IMR-90 (cell line): ENCODE data around the gene RETREG1. TPM values are rescaled to one million over a fixed set of nuclear protein-coding genes. Genes with fewer than 3 reads are reported as not detected.

Source experiments
- ATAC-seq: fragments of 200-7000 bp; cut with Tn5 transposase; 2 replicates; pipeline ENCODE4 v1.9.1; 2020; ENCODE audit warnings: low read depth, mild to moderate bottlenecking, moderate library complexity
- BruUV-seq: library from RNA; stranded (reverse); fragments of 400-500 nt; replicated peaks from 2 replicates; lab custom pipeline; 2021; lab: Mats Ljungman, UMichigan
- CTCF ChIA-PET: fragments of 300-600 bp; formaldehyde crosslinking; extraction: SDS; loops from one replicate; lab custom pipeline; 2021; ENCODE audit warnings: antibody characterized with exemption; lab: Yijun Ruan, JAX
- POLR2A ChIA-PET: fragments of 300-600 bp; sonication (Branson Sonifier 250); formaldehyde crosslinking; loops from one replicate; lab custom pipeline; 2022; ENCODE audit warnings: antibody characterized with exemption; ENCODE audit not compliant: unreplicated experiment; lab: Charles Lee
- DNase-seq: peaks from one replicate; pipeline ENCODE4 v3.0.0; 2013
- H2AFZ ChIP-seq: replicated peaks from 2 replicates; pipeline ENCODE3; 2013; ENCODE audit warnings: low read length, mild to moderate bottlenecking; ENCODE audit not compliant: poor library complexity
- H2AK5ac ChIP-seq: 2 replicates; pipeline ENCODE4 v1.6.1; 2013; ENCODE audit warnings: low read depth, low read length, inconsistent platforms
- H2AK9ac ChIP-seq: replicated peaks from 2 replicates; pipeline ENCODE3; 2013; ENCODE audit warnings: mild to moderate bottlenecking, low read depth, low read length, moderate library complexity; ENCODE audit not compliant: poor library complexity
- H2BK120ac ChIP-seq: 2 replicates; pipeline ENCODE4 v1.6.1; 2013; ENCODE audit warnings: low read depth, low read length, inconsistent platforms
- H2BK15ac ChIP-seq: 3 replicates; pipeline ENCODE4 v1.6.1; 2013; ENCODE audit warnings: low read depth, low read length, inconsistent platforms
- H2BK20ac ChIP-seq: 2 replicates; pipeline ENCODE4 v1.6.1; 2013; ENCODE audit warnings: low read depth, mild to moderate bottlenecking, inconsistent platforms, low read length, moderate library complexity
- H2BK5ac ChIP-seq: 2 replicates; pipeline ENCODE4 v1.6.1; 2013; ENCODE audit warnings: mild to moderate bottlenecking, low read depth, low read length, inconsistent platforms; ENCODE audit not compliant: poor library complexity, severe bottlenecking
- H3K14ac ChIP-seq: replicated peaks from 2 replicates; pipeline ENCODE4 v1.6.1; 2013; ENCODE audit warnings: low read depth, low read length, inconsistent platforms
- H3K18ac ChIP-seq: 2 replicates; pipeline ENCODE4 v1.6.1; 2013; ENCODE audit warnings: low read depth, low read length, control low read depth
- H3K23ac ChIP-seq: 2 replicates; pipeline ENCODE4 v1.6.1; 2013; ENCODE audit warnings: low read depth, low read length, inconsistent platforms
- H3K27ac ChIP-seq: 2 replicates; pipeline ENCODE4 v1.5.1; 2013; ENCODE audit warnings: mild to moderate bottlenecking, control low read depth, low read length; ENCODE audit not compliant: insufficient read depth
- H3K27me3 ChIP-seq: 2 replicates; pipeline ENCODE4 v1.6.1; 2013; ENCODE audit warnings: low read length; ENCODE audit not compliant: control insufficient read depth, insufficient read depth
- H3K36me3 ChIP-seq: 2 replicates; pipeline ENCODE4 v1.6.1; 2013; ENCODE audit warnings: low read length, mixed read lengths; ENCODE audit not compliant: control insufficient read depth, insufficient read depth
- H3K4ac ChIP-seq: 2 replicates; pipeline ENCODE4 v1.6.1; 2013; ENCODE audit warnings: low read depth, low read length, inconsistent platforms
- H3K4me1 ChIP-seq: 2 replicates; pipeline ENCODE4 v1.6.1; 2013; ENCODE audit warnings: low read length, mixed read lengths; ENCODE audit not compliant: control insufficient read depth, insufficient read depth
- H3K4me2 ChIP-seq: 2 replicates; pipeline ENCODE4 v1.6.1; 2013; ENCODE audit warnings: low read depth, mild to moderate bottlenecking, control low read depth, low read length, moderate library complexity
- H3K4me3 ChIP-seq: 2 replicates; pipeline ENCODE4 v1.5.1; 2013; ENCODE audit warnings: low read depth, mild to moderate bottlenecking, control low read depth, low read length, moderate library complexity; ENCODE audit not compliant: insufficient read depth
- H3K56ac ChIP-seq: 2 replicates; pipeline ENCODE4 v1.6.1; 2013; ENCODE audit warnings: low read length, inconsistent platforms; ENCODE audit not compliant: insufficient read depth; ENCODE audit errors: extremely low read depth
- H3K79me1 ChIP-seq, 2 experiments: 2 replicates each; pipeline ENCODE4 v1.6.1; 2013; ENCODE audit warnings: low read length in 2 of 2, inconsistent platforms in 1 of 2, low read depth in 1 of 2
- H3K9ac ChIP-seq: 2 replicates; pipeline ENCODE4 v1.6.1; 2013; ENCODE audit warnings: low read depth, low read length, control low read depth
- H3K9me1 ChIP-seq: 2 replicates; pipeline ENCODE4 v1.6.1; 2013; ENCODE audit warnings: low read length, inconsistent platforms; ENCODE audit not compliant: insufficient read depth
- H3K9me3 ChIP-seq: 2 replicates; pipeline ENCODE4 v1.6.1; 2013; ENCODE audit warnings: low read length; ENCODE audit not compliant: control insufficient read depth, insufficient read depth
- H4K20me1 ChIP-seq: 2 replicates; pipeline ENCODE4 v1.6.1; 2013; ENCODE audit warnings: low read length, inconsistent platforms; ENCODE audit not compliant: insufficient read depth
- H4K5ac ChIP-seq: 2 replicates; pipeline ENCODE4 v1.6.1; 2013; ENCODE audit warnings: mild to moderate bottlenecking, low read depth, low read length, control low read depth
- H4K8ac ChIP-seq, 2 experiments: 2 replicates each; pipeline ENCODE4 v1.6.1; 2013; ENCODE audit warnings: low read depth in 2 of 2, low read length in 2 of 2, control low read depth in 1 of 2, inconsistent platforms in 1 of 2
- H4K91ac ChIP-seq: 2 replicates; pipeline ENCODE4 v1.6.1; 2013; ENCODE audit warnings: low read depth, low read length, inconsistent platforms; ENCODE audit not compliant: insufficient read depth
- CEBPB ChIP-seq: IDR thresholded peaks from 2 replicates; pipeline ENCODE4 v1.6.1; 2012; ENCODE audit warnings: low read depth, low read length, improper control_type of control experiment
- CHD1 ChIP-seq: IDR thresholded peaks from 2 replicates; pipeline ENCODE4 v1.6.1; 2012; ENCODE audit warnings: low read depth, low read length, improper control_type of control experiment
- RFX5 ChIP-seq: IDR thresholded peaks from 2 replicates; pipeline ENCODE4 v1.8.0; 2012; ENCODE audit warnings: low read depth, mild to moderate bottlenecking, low read length, moderate library complexity
- WGBS, 2 experiments: methylation state at CpG; one replicate each; pipeline versions ENCODE4 v1.1.5 to v1.1.7; 2013; ENCODE audit warnings: missing lambda C conversion rate in 2 of 2; ENCODE audit not compliant: insufficient read length in 1 of 2; ENCODE audit errors: extremely low coverage in 2 of 2; 5-methylcytosine and 5-hydroxymethylcytosine counted together
- dilution Hi-C: fragments of 300-500 bp; cut with HindIII; formaldehyde crosslinking; loops from one replicate; pipeline ENCODE4 v1.14.3; 2018; ENCODE audit warnings: low sequenced_read_pairs; ENCODE audit not compliant: unreplicated experiment
- in situ Hi-C: fragments of 300-500 bp; cut with MboI; formaldehyde crosslinking; loops from 3 replicates; pipeline ENCODE4 v1.14.3; 2019; ENCODE audit warnings: low sequenced_read_pairs, inconsistent platforms, mixed read lengths
- intact Hi-C: fragments of 100-400 bp; cut with micrococcal nuclease; formaldehyde crosslinking; loops from 2 replicates; pipeline ENCODE4 v1.10.0; 2022
- polyA plus RNA-seq, 3 experiments: library from polyadenylated mRNA; depleted of rRNA; stranded (reverse); fragments of >200 nt; gene quantifications; 2 replicates each; pipeline ENCODE4 v1.2.3, GENCODE V29; 2012; ENCODE audit warnings: low replicate concordance in 1 of 3
- total RNA-seq: library from RNA; depleted of rRNA; stranded (reverse); fragments of >200 nt; gene quantifications from 2 replicates; pipeline ENCODE4 v1.2.3, GENCODE V29; 2012

RETREG1 gene
- total and polyA plus RNA-seq, 2 of the 4 experiments (the other 2 are of a cell fraction): not detected

DNA sequence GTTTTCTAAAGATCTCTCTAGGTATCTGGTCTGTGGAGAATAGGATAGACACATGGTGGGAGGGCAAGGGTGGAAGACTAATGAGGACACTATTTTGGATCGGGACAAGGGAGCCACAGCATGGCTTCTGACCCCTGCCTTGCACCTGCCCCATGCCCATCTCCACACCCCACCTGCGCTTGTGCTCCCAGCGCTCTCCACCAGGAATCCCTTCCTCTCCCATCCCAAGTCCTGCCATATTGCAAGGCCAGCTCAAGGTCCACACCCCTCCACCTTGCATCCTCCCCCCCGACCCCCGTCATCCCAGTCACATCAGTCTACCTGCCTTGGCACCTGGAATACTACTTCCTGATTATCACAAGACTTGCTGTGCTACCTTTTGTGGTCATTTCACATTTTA lies 44.2 kb upstream of the RETREG1 start:
- DNase-seq (no peak), ATAC-seq (no peak)
- TF ChIP-seq CEBPB (no peak), CHD1 (no peak), RFX5 (no peak)
- no peak overlapping the region for H3K9ac ChIP-seq
- no peak overlapping the region for H2AFZ ChIP-seq
- H3K27me3 ChIP-seq: no peaks in the 10 kb centered on the region
- no peaks in the 10 kb centered on the region for H3K4me1 ChIP-seq
- no TSS peak for BruUV-seq
- H3K79me1 ChIP-seq: peaks cover 8 to 9% of the 10 kb centered on the region in 2 experiments; a peak in 3 of 4 replicates
- H3K4me2 ChIP-seq: no peak overlapping the region
- H2AK5ac ChIP-seq: no peak overlapping the region
- H4K8ac ChIP-seq: no peak overlapping the region
- in situ Hi-C loops: loop anchor here (10.0 kb wide), 1 partner anchor 176 kb away; no protein-coding TSS in a partner anchor
- dilution Hi-C loops: no loop called here
- no peak overlapping the region for H2BK120ac ChIP-seq
- H4K91ac ChIP-seq: no peak overlapping the region
- no peak overlapping the region for H3K23ac ChIP-seq
- no peak overlapping the region for H2AK9ac ChIP-seq
- H3K56ac ChIP-seq: no peak overlapping the region
- no peaks in the 10 kb centered on the region for H3K9me3 ChIP-seq
- H3K27ac ChIP-seq: no peak overlapping the region
- H3K36me3 ChIP-seq: peaks cover 17% of the 10 kb centered on the region
- no peak overlapping the region for H2BK5ac ChIP-seq
- peaks cover 3% of the 10 kb centered on the region for H3K9me1 ChIP-seq
- H4K20me1 ChIP-seq: peaks cover 8% of the 10 kb centered on the region
- no peak overlapping the region for H2BK15ac ChIP-seq
- no CpG with 5 or more reads among the region's 5 CpGs for WGBS, 2 experiments
- no peak overlapping the region for H3K14ac ChIP-seq
- no peak overlapping the region for H4K5ac ChIP-seq
- no peak overlapping the region for H3K4me3 ChIP-seq
- POLR2A ChIA-PET: interaction anchor here (0.5 kb wide), 1 partner anchor 588 kb away, joined by 3 read pairs; no protein-coding TSS in a partner anchor
- H3K4ac ChIP-seq: no peak overlapping the region
- CTCF ChIA-PET: no interaction called here
- H2BK20ac ChIP-seq: no peak overlapping the region
- intact Hi-C loops: loop anchor here (10.0 kb wide), 1 partner anchor 496 kb away; no protein-coding TSS in a partner anchor
- no peak overlapping the region for H3K18ac ChIP-seq
